Parathyroid adenoma (tissue), 2 donors: Measurements from ENCODE around the gene DCT.
"Not testable (repeated sequence)": the region's sequence is repeated elsewhere in the genome, so short reads cannot be mapped to it uniquely, and the experiment has no call there.

ENCODE experiments used
- H2AFZ ChIP-seq: fragments of 300-600 bp; sonication (generic); one replicate; pipeline ENCODE4 v1.7.0; 2017; ENCODE audit warnings: antibody characterized with exemption, mild to moderate bottlenecking
- H3K27ac ChIP-seq: fragments of 300-600 bp; sonication (generic); one replicate; pipeline ENCODE4 v1.7.0; 2017
- H3K27me3 ChIP-seq: fragments of 300-600 bp; sonication (generic); one replicate; pipeline ENCODE4 v1.7.0; 2017; ENCODE audit warnings: low read length; ENCODE audit not compliant: control insufficient read depth, insufficient read depth
- H3K36me3 ChIP-seq: fragments of 300-600 bp; sonication (generic); one replicate; pipeline ENCODE4 v1.7.0; 2017; ENCODE audit warnings: low read length; ENCODE audit not compliant: control insufficient read depth, insufficient read depth
- H3K4me1 ChIP-seq: fragments of 300-600 bp; sonication (generic); one replicate; pipeline ENCODE4 v1.7.0; 2017; ENCODE audit warnings: control low read depth
- H3K4me2 ChIP-seq: fragments of 300-600 bp; sonication (generic); one replicate; pipeline ENCODE4 v1.7.0; 2017; ENCODE audit warnings: low read length
- H3K4me3 ChIP-seq: fragments of 300-600 bp; sonication (generic); one replicate; pipeline ENCODE4 v1.7.0; 2017; ENCODE audit warnings: low read depth, low read length
- H3K79me2 ChIP-seq: fragments of 300-600 bp; sonication (generic); one replicate; pipeline ENCODE4 v1.7.0; 2017; ENCODE audit warnings: control low read depth
- H3K9ac ChIP-seq: fragments of 300-600 bp; sonication (generic); one replicate; pipeline ENCODE4 v1.7.0; 2017; ENCODE audit warnings: mild to moderate bottlenecking
- H3K9me3 ChIP-seq: fragments of 300-600 bp; sonication (generic); one replicate; pipeline ENCODE4 v1.7.0; 2017; ENCODE audit warnings: low read length; ENCODE audit not compliant: control insufficient read depth
- TF ChIP-seq, protein P1 (sequence below): fragments of 300-600 bp; sonication (generic); IDR thresholded peaks from one replicate; pipeline ENCODE4 v1.7.0; 2017; ENCODE audit warnings: antibody characterized with exemption, mild to moderate bottlenecking
- donor health status: primary hyperparathyroidism.

Gene DCT

DNA sequence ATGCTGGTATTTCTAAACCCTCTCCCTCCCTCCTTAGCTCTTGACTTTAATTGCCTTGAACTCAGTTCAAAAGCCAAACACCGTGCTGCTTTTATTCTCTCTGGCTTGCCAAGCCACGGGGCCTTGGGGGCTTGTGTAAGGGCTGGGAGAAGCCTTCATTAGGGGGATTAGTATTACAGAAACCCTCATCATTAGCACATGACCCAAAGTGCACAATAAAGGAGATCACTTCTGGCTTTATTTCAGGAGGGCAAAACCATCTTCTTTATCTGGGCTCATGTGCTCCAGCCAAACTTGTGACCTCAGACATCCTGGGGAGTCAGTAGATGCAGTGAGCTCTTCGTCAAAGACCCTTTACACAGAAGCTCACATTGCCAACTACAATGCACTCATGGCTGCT lies at the start of gene DCT:
Gene DCT (minus strand): TSS at position 67 of the 400 bp plus-strand sequence. CDS start 427 bp downstream, outside the sequence.
- Histone ChIP-seq H3K4me2 (no peak within 1 kb of the TSS), H3K9ac (no peak within 1 kb of the TSS), H3K27ac (no peak within 1 kb of the TSS), H3K4me3 (no peak within 1 kb of the TSS), H3K79me2 (no peaks in the 10 kb centered on the region), H3K27me3 (no peaks in the 10 kb centered on the region), H3K36me3 (no peaks in the 10 kb centered on the region), H2AFZ (no peak within 1 kb of the TSS), H3K4me1 (no peaks in the 10 kb centered on the region), H3K9me3 (no peaks in the 10 kb centered on the region)
- TF ChIP-seq, protein P1, sequence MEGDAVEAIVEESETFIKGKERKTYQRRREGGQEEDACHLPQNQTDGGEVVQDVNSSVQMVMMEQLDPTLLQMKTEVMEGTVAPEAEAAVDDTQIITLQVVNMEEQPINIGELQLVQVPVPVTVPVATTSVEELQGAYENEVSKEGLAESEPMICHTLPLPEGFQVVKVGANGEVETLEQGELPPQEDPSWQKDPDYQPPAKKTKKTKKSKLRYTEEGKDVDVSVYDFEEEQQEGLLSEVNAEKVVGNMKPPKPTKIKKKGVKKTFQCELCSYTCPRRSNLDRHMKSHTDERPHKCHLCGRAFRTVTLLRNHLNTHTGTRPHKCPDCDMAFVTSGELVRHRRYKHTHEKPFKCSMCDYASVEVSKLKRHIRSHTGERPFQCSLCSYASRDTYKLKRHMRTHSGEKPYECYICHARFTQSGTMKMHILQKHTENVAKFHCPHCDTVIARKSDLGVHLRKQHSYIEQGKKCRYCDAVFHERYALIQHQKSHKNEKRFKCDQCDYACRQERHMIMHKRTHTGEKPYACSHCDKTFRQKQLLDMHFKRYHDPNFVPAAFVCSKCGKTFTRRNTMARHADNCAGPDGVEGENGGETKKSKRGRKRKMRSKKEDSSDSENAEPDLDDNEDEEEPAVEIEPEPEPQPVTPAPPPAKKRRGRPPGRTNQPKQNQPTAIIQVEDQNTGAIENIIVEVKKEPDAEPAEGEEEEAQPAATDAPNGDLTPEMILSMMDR, result no peak

- H3K27ac ChIP-seq, H3K4me2 ChIP-seq, H3K79me2 ChIP-seq, H3K9ac ChIP-seq, H3K4me1 ChIP-seq, H2AFZ ChIP-seq, H3K9me3 ChIP-seq, H3K27me3 ChIP-seq, H3K36me3 ChIP-seq, H3K4me3 ChIP-seq: not testable (repeated sequence)
These were observed 47.5 kb upstream of the DCT start for GRCh38 chr13:94526956-94527355.

DNA sequence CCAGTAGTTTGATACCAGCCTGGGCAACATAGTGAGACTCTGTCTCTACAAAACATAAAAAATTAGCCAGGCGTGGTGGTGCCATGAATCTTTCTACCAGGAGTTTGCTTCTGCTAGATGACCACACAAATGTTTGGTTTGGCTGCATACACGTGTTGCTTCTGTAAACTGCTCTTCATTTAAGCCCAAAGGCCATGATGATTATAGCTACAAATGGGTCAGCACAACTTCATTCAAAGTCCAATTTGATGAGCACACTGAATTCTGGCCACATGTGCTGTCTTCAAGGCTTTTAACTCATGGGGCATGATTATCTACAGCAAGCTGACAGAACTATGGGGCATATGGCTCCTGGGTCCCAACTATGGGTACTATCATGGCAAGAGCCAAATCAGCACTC lies 46.3 kb upstream of the DCT start:
- Histone ChIP-seq H3K4me1 (no peaks in the 10 kb centered on the region), H3K4me3 (no peak overlapping the region), H3K4me2 (no peak overlapping the region), H3K27ac (no peak overlapping the region), H2AFZ (no peak overlapping the region), H3K79me2 (no peaks in the 10 kb centered on the region), H3K36me3 (no peaks in the 10 kb centered on the region), H3K27me3 (no peaks in the 10 kb centered on the region), H3K9me3 (no peaks in the 10 kb centered on the region), H3K9ac (no peak overlapping the region)
- TF ChIP-seq, protein P1, result no peak

GRCh38 chr13:94524407-94524806 lies 44.9 kb upstream of the DCT start:
- Histone ChIP-seq H3K9ac (no peak overlapping the region), H2AFZ (no peak overlapping the region), H3K27ac (no peak overlapping the region), H3K4me3 (no peak overlapping the region), H3K9me3 (no peaks in the 10 kb centered on the region), H3K79me2 (no peaks in the 10 kb centered on the region), H3K4me1 (no peaks in the 10 kb centered on the region), H3K4me2 (no peak overlapping the region), H3K27me3 (no peaks in the 10 kb centered on the region), H3K36me3 (no peaks in the 10 kb centered on the region)
- TF ChIP-seq, protein P1, result no peak

DNA sequence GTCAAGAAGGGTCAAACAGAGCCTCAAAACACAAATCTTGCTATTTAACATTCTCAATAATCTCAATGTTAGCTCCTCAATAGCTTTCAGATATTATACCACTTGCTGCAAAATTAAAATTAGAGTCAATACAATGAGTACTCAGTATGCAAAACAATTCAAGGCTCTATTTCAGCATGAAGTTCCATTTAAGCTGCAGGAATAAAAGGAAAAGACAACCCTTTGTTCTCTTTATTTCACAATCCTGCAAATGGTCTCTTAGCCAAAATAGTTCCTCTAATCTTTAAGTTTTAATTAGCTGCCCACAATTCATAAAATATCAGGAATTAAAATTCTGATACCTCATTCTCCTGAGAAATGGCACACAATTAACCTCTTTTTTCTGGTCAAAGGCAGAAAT lies 40.5 kb upstream of the DCT start:
- Histone ChIP-seq H3K4me1 (no peaks in the 10 kb centered on the region), H3K9me3 (no peaks in the 10 kb centered on the region), H3K79me2 (no peaks in the 10 kb centered on the region), H3K4me2 (no peak overlapping the region), H3K36me3 (no peaks in the 10 kb centered on the region), H3K9ac (no peak overlapping the region), H3K27ac (no peak overlapping the region), H2AFZ (no peak overlapping the region), H3K27me3 (no peaks in the 10 kb centered on the region), H3K4me3 (no peak overlapping the region)
- TF ChIP-seq, protein P1, result no peak
